SU-DHL-6 (cell line): ENCODE results near the gene CHIC2.

ENCODE experiments used
- H2AFZ ChIP-seq: fragments of 200-600 bp; sonication (generic); 2 replicates; pipeline ENCODE4 v1.6.1; 2014; ENCODE audit warnings: low read depth, mild to moderate bottlenecking, moderate library complexity, mixed read lengths, antibody characterized with exemption, low read length; ENCODE audit not compliant: severe bottlenecking
- H3F3A ChIP-seq: fragments of 200-600 bp; shearing (Covaris generic); 2 replicates; pipeline ENCODE4 v1.6.0; 2016; ENCODE audit warnings: antibody characterized with exemption, mild to moderate bottlenecking; ENCODE audit not compliant: insufficient read depth
- H3K27ac ChIP-seq: fragments of 200-600 bp; sonication (generic); 2 replicates; pipeline ENCODE4 v1.5.1; 2016; ENCODE audit warnings: low read depth, mild to moderate bottlenecking, low read length, moderate library complexity, mixed read lengths
- H3K27me3 ChIP-seq: fragments of 200-600 bp; sonication (generic), shearing (Covaris generic); 2 replicates; pipeline ENCODE4 v1.6.0; 2014; ENCODE audit warnings: mild to moderate bottlenecking, low read length
- H3K36me3 ChIP-seq: fragments of 200-600 bp; sonication (generic); 2 replicates; pipeline ENCODE4 v1.6.1; 2014; ENCODE audit warnings: mild to moderate bottlenecking, low read length, mixed read lengths
- H3K4me2 ChIP-seq: fragments of 300-600, 200-600 bp; shearing (Covaris generic), sonication (generic); 2 replicates; pipeline ENCODE4 v1.6.0; 2014; ENCODE audit warnings: low read length, low read depth, mild to moderate bottlenecking; ENCODE audit not compliant: poor library complexity, severe bottlenecking
- H3K4me3 ChIP-seq: fragments of 200-600 bp; sonication (generic); 2 replicates; pipeline ENCODE4 v1.5.1; 2014; ENCODE audit warnings: antibody characterized with exemption, low read length, mild to moderate bottlenecking, mixed read lengths; ENCODE audit not compliant: insufficient read depth, poor library complexity, severe bottlenecking
- H3K79me2 ChIP-seq: fragments of 200-600 bp; sonication (generic); 2 replicates; pipeline ENCODE4 v1.6.1; 2014; ENCODE audit warnings: mild to moderate bottlenecking, low read length, moderate library complexity; ENCODE audit not compliant: insufficient read depth
- H3K9ac ChIP-seq: fragments of 200-600 bp; sonication (generic); 2 replicates; pipeline ENCODE4 v1.7.0; 2014; ENCODE audit warnings: mild to moderate bottlenecking, low read length
- H3K9me2 ChIP-seq: fragments of 200-600 bp; sonication (generic); replicated peaks from 2 replicates; pipeline ENCODE4 v1.6.1; 2014; ENCODE audit warnings: low read length; ENCODE audit not compliant: insufficient read depth
- H3K9me3 ChIP-seq: fragments of 200-600 bp; sonication (generic); 2 replicates; pipeline ENCODE4 v1.6.1; 2014; ENCODE audit warnings: low read length, mixed read lengths; ENCODE audit not compliant: insufficient read depth
- H4K20me1 ChIP-seq: fragments of 200-600 bp; sonication (generic); 2 replicates; pipeline ENCODE4 v1.6.1; 2014; ENCODE audit warnings: low read depth, mild to moderate bottlenecking, antibody characterized with exemption, low read length, moderate library complexity, mixed read lengths
- CTCF ChIP-seq: fragments of 200-600 bp; sonication (generic); IDR thresholded peaks from one replicate; pipeline ENCODE4 v1.5.1; 2017; ENCODE audit warnings: antibody characterized with exemption, mild to moderate bottlenecking, low read length, moderate library complexity; ENCODE audit not compliant: insufficient read depth, poor library complexity, severe bottlenecking
- EZH2phosphoT487 ChIP-seq: fragments of 200-600 bp; sonication (generic), shearing (Covaris generic); conservative IDR thresholded peaks from 2 replicates; pipeline ENCODE4 v1.6.1; 2018; ENCODE audit warnings: mild to moderate bottlenecking, antibody characterized with exemption, low read length, moderate library complexity, mixed read lengths

The CHIC2 gene

GRCh38 chr4:53992785-53993184 is 71.6 kb downstream of the CHIC2 start:
- Histone ChIP-seq H3K36me3 (no peaks in the 10 kb centered on the region), H3K9me2 (no peaks in the 10 kb centered on the region), H3K27me3 (no peaks in the 10 kb centered on the region), H3K79me2 (no peaks in the 10 kb centered on the region), H2AFZ (no peak overlapping the region), H3K27ac (no peak overlapping the region), H3F3A (no peaks in the 10 kb centered on the region), H4K20me1 (no peaks in the 10 kb centered on the region), H3K4me3 (no peak overlapping the region), H3K4me2 (no peak overlapping the region), H3K9me3 (no peaks in the 10 kb centered on the region), H3K9ac (no peak overlapping the region)
- TF ChIP-seq CTCF: no peak
- no peak for TF ChIP-seq EZH2phosphoT487

GRCh38 chr4:53991821-53992220 is 72.6 kb downstream of the CHIC2 start:
- no peaks in the 10 kb centered on the region for H3K9me2 ChIP-seq
- no peaks in the 10 kb centered on the region for H3F3A ChIP-seq
- no peaks in the 10 kb centered on the region for H3K36me3 ChIP-seq
- H3K27me3 ChIP-seq: no peaks in the 10 kb centered on the region
- H3K4me3 ChIP-seq: no peak overlapping the region
- no peaks in the 10 kb centered on the region for H4K20me1 ChIP-seq
- H2AFZ ChIP-seq: no peak overlapping the region
- no peaks in the 10 kb centered on the region for H3K79me2 ChIP-seq
- no peak overlapping the region for H3K4me2 ChIP-seq
- H3K9ac ChIP-seq: no peak overlapping the region
- no peak overlapping the region for H3K27ac ChIP-seq
- no peak for TF ChIP-seq EZH2phosphoT487
- TF ChIP-seq CTCF: no peak
- no peaks in the 10 kb centered on the region for H3K9me3 ChIP-seq

- no peak overlapping the region for H2AFZ ChIP-seq
- no peaks in the 10 kb centered on the region for H3K9me2 ChIP-seq
- H3K9ac ChIP-seq: no peak overlapping the region
- H3K4me2 ChIP-seq: no peak overlapping the region
- no peaks in the 10 kb centered on the region for H4K20me1 ChIP-seq
- no peaks in the 10 kb centered on the region for H3K36me3 ChIP-seq
- no peak overlapping the region for H3K27ac ChIP-seq
- no peaks in the 10 kb centered on the region for H3K27me3 ChIP-seq
- no peaks in the 10 kb centered on the region for H3K79me2 ChIP-seq
- TF ChIP-seq CTCF: no peak
- no peak for TF ChIP-seq EZH2phosphoT487
- no peaks in the 10 kb centered on the region for H3K9me3 ChIP-seq
- H3F3A ChIP-seq: no peaks in the 10 kb centered on the region
- no peak overlapping the region for H3K4me3 ChIP-seq
These were observed 73.8 kb downstream of the CHIC2 start for GRCh38 chr4:53990641-53991040.

GRCh38 chr4:53987761-53988171 is 76.6 kb downstream of the CHIC2 start:
- TF ChIP-seq EZH2phosphoT487 (no peak), CTCF (no peak)
- H2AFZ ChIP-seq: no peak overlapping the region
- no peak overlapping the region for H3K27ac ChIP-seq
- H4K20me1 ChIP-seq: no peaks in the 10 kb centered on the region
- H3K27me3 ChIP-seq: no peaks in the 10 kb centered on the region
- no peak overlapping the region for H3K4me2 ChIP-seq
- no peak overlapping the region for H3K9ac ChIP-seq
- no peak overlapping the region for H3K4me3 ChIP-seq
- H3K79me2 ChIP-seq: no peaks in the 10 kb centered on the region
- H3F3A ChIP-seq: no peaks in the 10 kb centered on the region
- H3K36me3 ChIP-seq: no peaks in the 10 kb centered on the region
- H3K9me3 ChIP-seq: no peaks in the 10 kb centered on the region
- no peaks in the 10 kb centered on the region for H3K9me2 ChIP-seq
